Measurements from ENCODE around the gene SPI1. TPM values are rescaled to one million over a fixed set of nuclear protein-coding genes. Genes with fewer than 3 reads are reported as not detected.

The SPI1 gene
- total RNA-seq, 1 donor from 2014 or later = not detected

DNA sequence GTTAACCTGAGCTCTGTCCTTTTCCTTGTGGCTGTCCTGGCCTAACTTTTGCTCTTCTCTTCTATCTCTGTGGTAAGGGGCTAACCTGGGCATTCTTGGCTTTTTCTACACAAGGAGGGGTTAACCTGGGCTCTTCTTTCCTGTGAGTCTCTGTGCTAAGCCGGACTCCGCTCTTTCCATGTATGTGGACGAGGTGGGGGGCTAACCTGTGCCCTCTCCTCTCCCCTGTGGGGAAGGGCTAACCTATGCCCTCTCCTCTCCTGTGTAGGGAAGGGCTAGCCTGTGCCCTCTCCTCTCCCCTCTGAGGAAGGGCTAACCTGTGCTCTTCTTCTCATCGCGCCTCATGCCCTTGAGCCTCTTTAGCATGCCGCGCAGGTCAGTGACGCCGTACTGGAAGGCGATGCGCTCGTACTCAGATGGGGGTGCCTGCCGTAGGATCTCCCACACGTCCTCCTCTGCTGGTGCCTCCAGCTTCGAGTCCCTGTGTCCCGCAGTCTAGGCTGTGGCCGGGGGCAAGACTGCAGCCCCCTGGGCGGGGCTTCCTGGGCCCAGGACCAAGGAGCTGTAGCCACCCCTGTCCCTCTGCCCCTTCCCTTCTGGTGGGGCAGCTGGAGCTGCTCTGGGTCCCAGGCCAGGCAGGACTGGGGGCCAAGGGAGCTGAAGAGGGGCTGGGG, 32.3 kb downstream of the SPI1 start:
- TF ChIP-seq, protein P1, sequence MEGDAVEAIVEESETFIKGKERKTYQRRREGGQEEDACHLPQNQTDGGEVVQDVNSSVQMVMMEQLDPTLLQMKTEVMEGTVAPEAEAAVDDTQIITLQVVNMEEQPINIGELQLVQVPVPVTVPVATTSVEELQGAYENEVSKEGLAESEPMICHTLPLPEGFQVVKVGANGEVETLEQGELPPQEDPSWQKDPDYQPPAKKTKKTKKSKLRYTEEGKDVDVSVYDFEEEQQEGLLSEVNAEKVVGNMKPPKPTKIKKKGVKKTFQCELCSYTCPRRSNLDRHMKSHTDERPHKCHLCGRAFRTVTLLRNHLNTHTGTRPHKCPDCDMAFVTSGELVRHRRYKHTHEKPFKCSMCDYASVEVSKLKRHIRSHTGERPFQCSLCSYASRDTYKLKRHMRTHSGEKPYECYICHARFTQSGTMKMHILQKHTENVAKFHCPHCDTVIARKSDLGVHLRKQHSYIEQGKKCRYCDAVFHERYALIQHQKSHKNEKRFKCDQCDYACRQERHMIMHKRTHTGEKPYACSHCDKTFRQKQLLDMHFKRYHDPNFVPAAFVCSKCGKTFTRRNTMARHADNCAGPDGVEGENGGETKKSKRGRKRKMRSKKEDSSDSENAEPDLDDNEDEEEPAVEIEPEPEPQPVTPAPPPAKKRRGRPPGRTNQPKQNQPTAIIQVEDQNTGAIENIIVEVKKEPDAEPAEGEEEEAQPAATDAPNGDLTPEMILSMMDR (conservative IDR thresholded peaks at IDR 0.05; ENCODE audit: low read depth, low read length) = no peak
- DNase-seq (ENCODE audit: low read depth) = no peak
- H3K4me3 ChIP-seq (ENCODE audit: low read depth, low read length) = no peak overlapping the region

DNA sequence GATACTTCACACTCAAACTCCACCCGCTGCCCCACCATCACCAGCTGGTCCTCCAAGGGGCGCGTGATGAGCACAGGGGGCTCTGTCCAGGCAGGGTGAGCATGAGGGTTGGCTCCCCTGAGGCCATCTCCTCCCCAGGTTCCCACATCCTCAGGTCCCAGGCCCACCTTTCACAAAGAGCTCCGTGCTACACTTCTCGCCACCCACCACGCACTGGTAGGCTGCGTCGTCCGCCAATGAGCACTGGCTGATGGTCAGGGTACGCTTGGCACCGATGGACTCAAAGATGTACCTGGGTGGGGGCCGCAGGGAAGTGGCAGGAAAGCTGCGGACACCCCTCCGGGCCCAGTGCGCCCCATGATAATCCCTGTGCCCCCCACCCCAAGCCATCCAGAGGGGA, 35.5 kb downstream of the SPI1 start:
- TF ChIP-seq, protein P1 (conservative IDR thresholded peaks at IDR 0.05; ENCODE audit: low read depth, low read length) = no peak
- no peak overlapping the region for H3K4me3 ChIP-seq (ENCODE audit: low read depth, low read length)

DNA sequence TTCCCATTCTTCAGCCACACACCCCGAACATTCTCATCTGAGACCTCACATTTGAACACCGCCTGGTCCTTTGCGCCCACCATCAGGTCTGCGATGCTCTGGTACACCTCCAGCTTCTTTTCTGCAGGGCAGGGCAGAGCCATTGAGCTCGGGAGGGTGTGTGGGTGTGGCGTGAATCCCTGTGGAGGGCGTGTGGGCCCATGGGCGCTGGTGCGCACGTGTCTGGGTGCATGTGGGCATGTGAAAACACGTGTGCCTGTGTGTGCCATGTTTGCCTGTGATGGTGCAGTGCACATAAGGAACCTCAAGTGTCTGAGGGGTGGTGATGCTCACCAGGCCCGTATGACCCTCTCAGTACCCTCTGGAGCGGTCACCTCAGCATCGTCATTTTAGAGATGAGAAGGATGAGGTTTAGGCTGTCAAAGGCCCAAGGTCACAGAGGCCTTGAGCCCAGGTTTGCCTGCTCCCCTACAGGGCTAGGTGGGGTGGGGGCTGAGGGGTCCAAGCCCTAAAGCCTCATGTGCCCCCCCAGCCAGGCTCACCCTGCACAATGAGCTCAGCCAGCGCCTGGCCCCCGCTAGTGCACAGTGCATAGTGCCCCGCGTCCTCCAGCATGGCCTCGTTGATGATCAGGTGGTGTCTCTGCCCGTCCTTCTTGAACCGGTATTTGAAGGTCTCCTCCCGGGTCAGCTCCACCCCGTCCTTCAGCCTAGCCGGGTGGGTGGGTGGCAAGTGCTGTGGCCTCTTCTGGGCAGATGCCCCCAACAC, 36.1 kb downstream of the SPI1 start:
- H3K4me3 ChIP-seq (ENCODE audit: low read depth, low read length) = no peak overlapping the region
- DNase-seq (ENCODE audit: low read depth) = no peak
- TF ChIP-seq, protein P1 (conservative IDR thresholded peaks at IDR 0.05; ENCODE audit: low read depth, low read length) = no peak

More for the DNA sequence above, 35.5 kb downstream of the SPI1 start:
- no peak for DNase-seq (ENCODE audit: low read depth)

DNA sequence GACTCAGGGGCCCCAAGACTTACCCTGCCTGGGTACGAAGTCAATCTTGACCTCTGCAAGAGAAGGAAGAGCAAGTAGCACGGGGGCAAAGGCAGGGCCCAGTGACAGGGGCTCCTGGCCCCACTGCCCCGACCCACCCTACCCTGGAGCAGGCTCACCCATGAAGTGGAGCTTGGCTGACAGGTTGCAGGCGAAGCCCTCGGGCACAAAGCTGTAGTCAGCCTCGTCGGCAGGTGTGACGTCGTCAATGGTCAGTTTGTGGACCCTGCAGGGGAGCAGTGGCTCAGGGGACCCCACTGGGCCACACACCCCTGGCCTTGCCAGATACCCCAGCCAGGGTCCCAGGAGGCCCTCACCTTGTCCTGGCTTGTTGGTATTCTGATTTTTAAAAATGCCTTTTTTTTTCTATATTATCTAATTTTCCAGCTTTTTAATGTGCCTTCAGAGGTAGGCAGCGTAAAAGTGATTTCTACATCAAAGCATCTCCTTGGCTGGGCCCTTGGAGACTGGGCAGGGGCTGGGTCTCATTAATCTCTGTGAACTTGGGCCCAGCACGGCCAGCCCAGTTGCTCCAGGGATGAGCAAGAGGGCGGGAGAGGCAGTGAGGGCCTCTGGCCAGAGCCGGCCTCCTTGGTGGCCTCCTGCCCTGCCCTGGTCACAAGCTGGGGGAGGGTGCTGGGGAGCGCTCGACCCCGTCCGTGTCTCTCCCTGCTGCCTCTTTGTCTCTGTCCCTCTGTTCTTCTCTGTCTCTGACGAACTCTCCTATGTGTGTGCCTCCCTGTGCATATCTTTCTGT, 37.2 kb downstream of the SPI1 start:
- no peak for DNase-seq (ENCODE audit: low read depth)
- TF ChIP-seq, protein P1 (conservative IDR thresholded peaks at IDR 0.05; ENCODE audit: low read depth, low read length) = no peak
- H3K4me3 ChIP-seq (ENCODE audit: low read depth, low read length) = no peak overlapping the region

DNA sequence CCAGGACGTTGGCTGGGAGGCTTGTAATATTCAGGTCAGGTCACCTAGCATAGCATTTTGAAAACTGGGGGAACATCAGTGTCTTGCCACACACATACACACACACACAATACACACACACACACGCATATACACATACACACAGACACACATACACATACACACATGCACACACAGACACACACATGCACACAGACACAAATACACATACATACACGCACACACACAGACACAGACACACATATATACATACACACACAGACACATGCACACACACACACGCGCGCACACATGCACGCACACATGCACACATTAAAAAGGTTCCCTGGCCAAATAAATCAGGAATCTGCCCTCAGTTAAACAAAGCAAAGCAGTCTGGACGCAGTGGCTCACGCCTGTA, 38.3 kb downstream of the SPI1 start:
- TF ChIP-seq, protein P1 (conservative IDR thresholded peaks at IDR 0.05; ENCODE audit: low read depth, low read length) = no peak
- H3K4me3 ChIP-seq (ENCODE audit: low read depth, low read length) = no peak overlapping the region
- DNase-seq (ENCODE audit: low read depth) = no peak

DNA sequence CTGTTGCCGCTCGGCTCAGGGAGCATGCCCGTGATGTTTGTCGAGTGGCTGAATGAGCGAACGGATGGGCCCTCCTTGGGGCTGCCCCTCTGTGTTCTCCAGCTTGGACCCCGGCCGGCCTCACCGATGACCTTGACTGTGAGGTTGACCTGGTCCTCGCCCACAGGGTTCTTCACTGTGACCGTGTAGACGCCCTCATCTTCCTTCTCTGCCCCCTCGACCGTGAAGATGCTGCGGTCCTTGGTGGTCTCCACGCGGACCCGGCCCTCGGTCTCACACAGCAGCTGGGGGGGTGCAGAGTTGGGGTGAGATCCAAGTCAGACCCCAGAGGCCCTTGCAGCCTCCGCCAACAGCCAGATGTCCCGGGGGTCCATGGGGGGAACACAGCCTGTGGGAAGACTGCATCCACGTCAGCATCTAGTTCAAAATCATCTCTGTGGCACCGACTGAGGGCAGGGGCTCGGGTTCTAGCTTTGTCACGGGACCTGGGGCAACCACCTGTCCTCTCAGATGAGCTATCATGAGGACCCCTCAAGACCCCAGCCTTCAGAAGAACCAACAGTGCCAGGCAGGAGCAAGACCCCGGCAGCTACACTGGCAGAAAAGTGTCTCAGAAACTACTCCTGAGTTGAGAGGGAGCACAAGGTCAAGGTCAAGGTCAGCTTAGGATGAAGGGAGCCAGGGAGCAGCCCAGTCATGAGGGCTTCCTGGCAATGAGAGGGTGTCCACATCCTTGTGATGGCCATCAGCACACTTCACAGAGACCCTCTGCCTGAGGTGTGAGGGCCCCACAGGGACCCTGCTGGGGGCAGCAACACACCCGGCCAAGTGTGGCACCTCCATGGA, 39.7 kb downstream of the SPI1 start:
- H3K4me3 ChIP-seq (ENCODE audit: low read depth, low read length) = no peak overlapping the region

More for the DNA sequence above, 39.7 kb downstream of the SPI1 start:
- DNase-seq (ENCODE audit: low read depth) = no peak
- TF ChIP-seq, protein P1 (conservative IDR thresholded peaks at IDR 0.05; ENCODE audit: low read depth, low read length) = no peak
